NCI-H345 treated with DMSO at 0.1 percent for 48 hours (cell line): ENCODE measurements around the gene TRAPPC1.

Experiments
- DNase-seq: peaks from one replicate; lab custom pipeline; 2025; ENCODE audit not compliant: unreplicated experiment; lab: John Stamatoyannopoulos, UW

TRAPPC1 gene

DNA sequence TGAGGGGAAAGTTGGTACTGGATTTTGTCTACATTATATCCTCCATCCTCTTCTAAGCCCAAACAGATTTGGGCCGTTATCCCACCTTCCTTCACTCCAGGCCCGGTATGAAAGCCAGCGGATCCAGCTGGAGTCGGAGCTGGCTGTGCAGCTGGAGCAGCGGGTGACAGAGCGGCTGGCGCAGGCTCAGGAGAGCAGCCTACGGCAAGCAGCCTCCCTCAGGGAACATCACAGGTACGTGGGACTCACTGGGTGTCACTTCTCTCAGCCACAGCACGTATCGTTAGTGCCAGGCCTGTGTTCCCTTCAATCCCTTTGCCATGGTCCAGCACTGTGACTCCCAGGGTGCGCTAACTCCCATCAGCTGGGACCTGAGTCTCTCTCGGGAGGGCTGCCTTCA lies 11.5 kb upstream of the TRAPPC1 start:
- no peak for DNase-seq

DNA sequence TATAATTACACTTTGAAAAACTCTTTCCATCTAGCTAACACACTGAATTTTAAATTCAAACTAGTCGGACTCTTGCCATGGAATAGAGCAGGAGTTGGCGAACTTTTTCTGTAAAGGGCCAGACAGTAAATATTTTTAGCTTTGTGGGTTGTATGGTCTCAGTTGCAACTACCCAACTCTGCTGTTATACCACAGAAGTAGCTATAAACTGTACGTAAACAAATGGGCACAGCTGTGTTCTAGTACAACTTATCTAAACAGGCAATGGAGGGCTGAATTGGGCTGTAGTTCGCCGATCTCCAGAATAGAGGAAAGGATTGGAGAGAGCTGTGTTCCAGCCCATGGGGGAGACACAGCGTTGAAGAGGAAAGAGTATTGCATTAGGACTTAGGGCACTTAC lies 9.0 kb upstream of the TRAPPC1 start:
- no peak for DNase-seq

DNA sequence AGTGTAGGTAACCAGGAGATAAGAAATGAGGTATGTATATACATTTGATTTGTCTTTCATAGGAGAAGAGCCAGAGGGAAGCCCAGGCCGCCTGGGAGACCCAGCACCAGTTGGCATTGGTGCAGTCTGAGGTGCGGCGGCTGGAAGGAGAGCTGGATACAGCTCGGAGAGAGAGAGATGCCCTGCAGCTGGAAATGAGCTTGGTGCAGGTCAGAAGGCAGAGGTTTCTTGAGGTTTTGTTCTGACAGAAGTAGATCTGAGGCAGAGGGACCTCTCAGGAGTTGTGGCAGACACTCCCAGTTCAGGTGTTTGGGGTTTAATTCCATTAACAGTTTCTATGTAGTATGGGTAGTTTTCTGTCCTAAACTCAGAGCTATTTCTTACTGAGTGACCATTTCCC lies 8.3 kb upstream of the TRAPPC1 start:
- no peak for DNase-seq

GRCh38 chr17:7935859-7936258 lies 4.1 kb upstream of the TRAPPC1 start:
- no peak for DNase-seq

DNA sequence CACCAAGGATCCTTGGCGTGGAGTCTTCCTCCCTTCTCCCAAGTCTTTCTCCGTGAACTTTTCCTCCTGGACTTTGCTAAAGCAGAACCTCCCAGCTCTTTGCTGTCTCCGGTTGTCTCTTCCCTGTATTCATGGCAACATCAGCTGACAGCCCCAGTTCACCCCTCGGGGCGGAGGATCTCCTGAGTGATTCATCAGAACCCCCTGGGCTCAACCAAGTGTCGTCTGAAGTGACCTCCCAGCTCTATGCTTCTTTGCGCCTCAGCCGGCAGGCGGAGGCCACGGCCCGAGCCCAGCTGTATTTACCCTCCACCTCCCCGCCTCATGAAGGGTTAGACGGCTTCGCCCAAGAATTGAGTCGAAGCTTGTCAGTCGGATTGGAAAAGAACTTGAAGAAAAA lies 1.2 kb upstream of the TRAPPC1 start:
- DNase-seq, result no peak

- no peak for DNase-seq
Measured at GRCh38 chr17:7932483-7932891, 741 bp upstream of the TRAPPC1 start.

GRCh38 chr17:7930841-7931631 lies 710 bp downstream of the TRAPPC1 start:
- DNase-seq, result no peak

- no peak for DNase-seq
Measured at GRCh38 chr17:7929158-7930023, 2.4 kb downstream of the TRAPPC1 start, which contains the start of gene KCNAB3. TSS of gene KCNAB3 (minus strand) at chr17:7929856. CDS start at chr17:7929435, 421 bp downstream.

GRCh38 chr17:7927596-7927995 lies 4.2 kb downstream of the TRAPPC1 start:
- no peak for DNase-seq

- DNase-seq, result no peak
Measured at GRCh38 chr17:7922845-7923628, 8.7 kb downstream of the TRAPPC1 start.

GRCh38 chr17:7922269-7922844 lies 9.4 kb downstream of the TRAPPC1 start:
- no peak for DNase-seq

DNA sequence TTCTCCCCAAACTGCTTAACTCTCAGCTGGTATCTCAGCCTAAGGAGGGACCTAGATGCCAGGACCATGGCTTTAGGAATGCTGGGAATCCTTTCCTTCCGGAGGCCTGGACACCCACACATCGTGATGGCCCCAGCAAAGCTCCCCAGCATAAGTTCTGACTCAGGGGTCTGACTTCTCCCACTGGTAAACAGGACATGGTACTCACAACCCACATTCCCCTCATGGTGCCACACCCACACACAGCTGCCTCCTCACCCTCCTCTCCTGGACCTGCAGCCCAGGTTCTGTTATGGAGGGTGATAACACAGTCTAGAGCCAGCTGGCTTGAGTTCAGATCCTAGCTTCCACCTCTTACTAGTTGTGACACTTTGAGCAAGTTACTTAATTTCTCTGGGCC lies 14.9 kb downstream of the TRAPPC1 start:
- no peak for DNase-seq

GRCh38 chr17:7916385-7916682 lies 15.4 kb downstream of the TRAPPC1 start:
- DNase-seq, result no peak

DNA sequence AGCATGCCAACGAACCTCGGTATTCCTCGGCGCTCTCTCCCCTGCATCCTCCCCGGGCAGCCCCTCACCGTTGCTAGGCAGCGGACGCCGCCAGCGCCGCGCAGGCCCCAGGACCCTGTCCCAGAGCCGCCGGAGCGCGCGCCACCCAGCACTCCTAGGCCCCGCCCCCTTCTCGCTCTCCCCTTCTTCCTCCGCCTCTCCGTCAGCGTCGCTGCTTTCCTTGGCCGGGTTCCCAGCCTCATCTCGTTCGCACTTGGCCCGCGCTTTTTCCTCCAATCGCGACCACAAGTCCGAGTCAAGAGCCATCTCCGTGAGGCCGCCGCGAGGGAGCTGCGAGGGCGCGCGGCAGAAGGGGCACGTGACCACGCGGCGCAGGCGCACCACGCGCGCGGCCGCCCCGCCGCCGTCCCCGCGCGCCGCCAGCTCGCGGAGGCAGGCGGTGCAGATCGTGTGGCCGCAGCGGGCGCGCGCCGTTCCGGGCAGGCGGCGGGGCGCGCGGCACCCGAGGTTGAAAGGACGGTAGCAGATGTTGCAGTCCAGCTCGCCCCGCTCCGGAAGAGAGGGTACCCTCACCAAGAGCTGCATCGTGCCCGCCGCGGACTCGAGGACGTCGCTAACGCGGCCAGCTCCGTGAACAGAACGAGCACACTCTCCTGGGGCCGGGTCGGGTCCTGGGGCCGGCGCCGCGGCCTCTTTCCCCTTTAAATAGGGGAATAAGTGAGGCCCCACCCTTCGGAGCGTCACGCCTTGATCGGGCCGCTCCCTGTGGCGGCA lies 15.9 kb downstream of the TRAPPC1 start, which contains the start of gene RNF227:
Gene RNF227 (minus strand): TSS at position 679 of the 774 bp plus-strand sequence. CDS start 94 bp downstream, at position 585.
- DNase-seq, result peak; percentile 79

- no peak for DNase-seq
Measured at GRCh38 chr17:7915179-7915610, 16.6 kb downstream of the TRAPPC1 start.

DNA sequence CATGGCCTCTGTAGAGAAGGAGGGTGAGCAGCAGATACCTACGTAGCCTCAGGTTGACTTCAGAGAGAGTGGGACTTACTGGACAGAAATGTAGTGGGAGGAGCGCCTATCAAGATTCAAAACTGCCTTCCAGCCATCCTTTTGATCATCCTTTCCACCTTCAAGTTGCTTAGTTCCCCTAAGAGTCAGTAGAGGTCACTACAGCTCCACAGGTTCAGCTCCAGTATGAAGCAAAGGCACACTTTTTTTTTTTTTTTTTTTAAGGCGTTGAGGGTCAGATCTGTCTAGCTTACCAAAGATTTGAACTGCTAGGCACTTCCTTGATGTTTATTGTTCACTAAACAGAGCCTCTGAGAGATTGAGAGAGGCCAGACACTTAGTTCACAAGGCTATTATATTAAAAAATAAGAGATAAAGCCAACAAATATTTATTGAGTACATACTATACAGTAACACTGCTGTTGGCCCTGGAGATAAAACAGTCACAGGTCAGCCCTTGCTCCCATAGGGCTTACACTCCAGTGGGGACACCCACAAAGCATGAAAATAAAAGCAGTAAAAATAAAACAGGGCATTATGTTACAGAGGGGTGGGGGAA lies 18.7 kb downstream of the TRAPPC1 start:
- peak; percentile 17 for DNase-seq

DNA sequence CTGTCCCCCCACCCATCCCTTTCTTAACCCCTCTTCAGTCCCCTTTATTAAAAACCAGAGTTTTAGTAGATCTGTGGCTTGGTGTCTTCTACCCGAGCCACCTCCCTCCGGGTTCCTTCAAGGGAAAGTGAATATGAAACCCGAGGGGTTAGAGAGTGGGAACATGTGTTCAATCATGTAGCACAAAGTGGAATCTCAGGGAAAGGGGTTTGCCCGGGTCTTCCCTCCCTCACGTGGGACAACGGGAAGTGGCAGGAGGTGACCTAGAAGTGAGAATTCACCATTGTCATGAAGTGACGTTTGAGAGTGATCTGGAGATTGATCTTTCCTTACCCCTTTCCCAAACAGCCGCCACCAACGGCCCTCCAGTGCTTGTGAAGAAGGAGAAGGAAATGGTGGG lies 20.6 kb downstream of the TRAPPC1 start:
- no peak for DNase-seq

DNA sequence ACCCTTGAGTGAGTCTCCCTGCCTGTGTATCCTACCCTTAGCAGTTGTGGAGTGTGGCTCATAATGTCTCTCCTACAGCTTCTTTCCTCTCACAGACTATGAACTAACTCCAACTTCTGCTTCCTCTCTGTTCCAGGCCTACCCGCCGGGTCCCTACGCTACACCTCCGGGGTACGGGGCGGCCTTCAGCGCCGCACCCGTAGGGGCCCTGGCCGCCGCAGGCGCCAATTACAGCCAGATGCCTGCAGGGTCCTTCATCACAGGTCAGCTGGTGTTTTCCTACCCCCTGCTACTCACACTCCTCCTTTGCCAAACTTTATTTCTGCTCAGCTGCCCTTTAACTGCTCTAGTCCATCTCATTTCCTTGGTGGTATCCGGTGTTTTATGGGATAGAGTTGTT lies 21.0 kb downstream of the TRAPPC1 start:
- no peak for DNase-seq

- DNase-seq, result no peak
Measured at GRCh38 chr17:7910281-7910680, 21.5 kb downstream of the TRAPPC1 start.

- DNase-seq, result no peak
Measured at GRCh38 chr17:7909089-7909488, 22.7 kb downstream of the TRAPPC1 start.
